ENCODE data around the gene ANTXRL. TPM values are rescaled to one million over a fixed set of nuclear protein-coding genes. Genes with fewer than 3 reads are reported as not detected.

Gene ANTXRL
- total RNA-seq, 1 experiment from 2014 or later = not detected

DNA sequence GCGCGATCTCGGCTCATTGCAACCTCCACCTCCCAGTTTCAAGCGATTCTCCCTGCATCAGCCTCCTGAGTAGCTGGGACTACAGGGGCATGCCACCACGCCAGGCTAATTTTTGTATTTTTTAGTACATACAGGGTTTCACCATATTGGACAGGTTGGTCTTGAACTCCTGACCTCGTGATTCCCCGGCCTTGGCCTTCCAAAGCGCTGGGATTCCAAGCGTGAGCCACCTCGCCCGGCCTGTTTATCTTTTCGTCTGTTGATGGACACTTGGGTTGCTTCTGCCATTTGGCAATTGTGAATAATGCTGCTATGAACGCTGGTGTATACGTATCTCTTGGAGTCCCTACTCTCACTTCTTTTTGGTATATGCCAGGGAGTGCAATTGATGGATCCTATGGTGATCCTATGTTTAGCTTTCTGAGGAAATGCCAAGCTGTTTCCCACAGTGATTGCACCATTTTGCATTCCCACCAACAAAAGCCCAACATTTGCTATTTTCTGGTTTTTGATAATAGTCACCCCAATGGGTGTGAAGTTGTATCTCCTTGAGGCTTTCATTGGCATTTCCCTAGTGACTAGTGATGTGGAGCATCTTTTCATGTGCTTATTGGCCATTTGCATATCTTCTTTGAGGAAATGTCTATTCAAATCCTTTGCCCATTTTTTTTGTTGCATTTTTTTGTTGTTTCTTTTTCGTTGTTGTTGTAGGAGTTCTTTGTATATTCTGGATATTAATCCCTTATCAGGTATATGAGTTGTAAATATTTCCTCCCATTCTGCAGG is 3.5 kb downstream of the ANTXRL start:
- H4K20me1 ChIP-seq (ENCODE audit: low read length) = no peaks in the 10 kb centered on the region
- H3F3A ChIP-seq (ENCODE audit: low read length, unreplicated experiment) = no peaks in the 10 kb centered on the region
- no peak overlapping the region for H3K9ac ChIP-seq (ENCODE audit: low read length)
- H2AFZ ChIP-seq (ENCODE audit: low read length) = no peak overlapping the region
- no peaks in the 10 kb centered on the region for H3K27me3 ChIP-seq (ENCODE audit: low read length)
- no peaks in the 10 kb centered on the region for H3K4me1 ChIP-seq (ENCODE audit: insufficient read depth, low read length)
- H3K4me2 ChIP-seq (ENCODE audit: low read length) = no peak overlapping the region
- DNase-seq (no peak), ATAC-seq (no peak)
- H3K4me3 ChIP-seq (ENCODE audit: low read length) = no peak overlapping the region
- intact Hi-C loops (cut with micrococcal nuclease) = no loop called here
- H3K9me3 ChIP-seq (ENCODE audit: low read length) = no peaks in the 10 kb centered on the region
- no TSS peak for BruUV-seq (replicated peaks)
- H3K27ac ChIP-seq (ENCODE audit: low read length) = no peak overlapping the region
- no peaks in the 10 kb centered on the region for H3K9me2 ChIP-seq (replicated peaks; ENCODE audit: low read length)
- H3K79me2 ChIP-seq (ENCODE audit: low read length) = no peaks in the 10 kb centered on the region
- ChIA-PET POLR2A (ENCODE audit: unreplicated experiment) (no interaction called here), CTCF (no interaction called here)
- TF ChIP-seq EZH2phosphoT487 (IDR thresholded peaks at IDR 0.05; ENCODE audit: borderline replicate concordance, low read length) = no peak
- TF ChIP-seq, protein P1, sequence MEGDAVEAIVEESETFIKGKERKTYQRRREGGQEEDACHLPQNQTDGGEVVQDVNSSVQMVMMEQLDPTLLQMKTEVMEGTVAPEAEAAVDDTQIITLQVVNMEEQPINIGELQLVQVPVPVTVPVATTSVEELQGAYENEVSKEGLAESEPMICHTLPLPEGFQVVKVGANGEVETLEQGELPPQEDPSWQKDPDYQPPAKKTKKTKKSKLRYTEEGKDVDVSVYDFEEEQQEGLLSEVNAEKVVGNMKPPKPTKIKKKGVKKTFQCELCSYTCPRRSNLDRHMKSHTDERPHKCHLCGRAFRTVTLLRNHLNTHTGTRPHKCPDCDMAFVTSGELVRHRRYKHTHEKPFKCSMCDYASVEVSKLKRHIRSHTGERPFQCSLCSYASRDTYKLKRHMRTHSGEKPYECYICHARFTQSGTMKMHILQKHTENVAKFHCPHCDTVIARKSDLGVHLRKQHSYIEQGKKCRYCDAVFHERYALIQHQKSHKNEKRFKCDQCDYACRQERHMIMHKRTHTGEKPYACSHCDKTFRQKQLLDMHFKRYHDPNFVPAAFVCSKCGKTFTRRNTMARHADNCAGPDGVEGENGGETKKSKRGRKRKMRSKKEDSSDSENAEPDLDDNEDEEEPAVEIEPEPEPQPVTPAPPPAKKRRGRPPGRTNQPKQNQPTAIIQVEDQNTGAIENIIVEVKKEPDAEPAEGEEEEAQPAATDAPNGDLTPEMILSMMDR (conservative IDR thresholded peaks at IDR 0.05; ENCODE audit: low read depth, low read length) = no peak
- no peak for TF ChIP-seq EZH2 (IDR thresholded peaks at IDR 0.05; ENCODE audit: low read length, unreplicated experiment)
- no peaks in the 10 kb centered on the region for H3K36me3 ChIP-seq (ENCODE audit: low read depth, low read length)

DNA sequence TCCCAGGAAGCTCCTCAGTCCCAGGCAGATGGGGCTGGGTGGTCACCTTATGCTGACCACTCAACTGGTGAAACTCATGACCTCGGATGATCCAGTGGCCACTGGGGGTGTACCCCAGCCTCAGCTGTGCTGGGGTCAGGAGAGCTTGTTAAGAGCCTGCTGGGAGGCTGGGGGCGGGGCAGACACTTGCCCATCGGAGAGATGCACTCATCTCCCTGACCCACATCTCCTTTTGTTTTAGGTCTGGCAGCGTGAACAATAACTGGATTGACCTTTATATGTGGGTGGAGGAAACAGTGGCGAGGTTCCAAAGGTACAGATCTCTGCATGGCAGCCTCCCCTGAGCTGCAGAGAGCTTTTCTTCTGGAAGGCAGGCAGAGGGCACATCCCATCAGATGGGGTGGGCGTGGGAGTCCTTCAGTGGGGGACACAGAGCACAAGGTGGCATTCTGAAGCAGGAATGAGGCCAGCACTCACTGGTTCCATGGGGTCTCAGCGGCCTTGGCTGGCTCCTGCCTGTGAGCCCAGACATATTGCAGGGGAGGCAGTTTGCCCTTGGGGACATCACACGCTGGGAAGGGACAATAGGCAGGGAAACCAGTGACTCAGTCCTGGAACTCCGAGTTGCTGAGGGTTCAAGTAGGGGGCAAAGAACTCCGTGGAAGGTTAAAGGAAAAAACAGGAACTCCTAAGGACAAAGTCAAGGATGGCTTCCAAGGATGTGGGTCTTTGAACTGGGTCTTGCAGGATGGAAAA is 5.2 kb downstream of the ANTXRL start:
- Histone ChIP-seq H3K9me2 (replicated peaks; ENCODE audit: low read length) (no peaks in the 10 kb centered on the region), H3K4me1 (ENCODE audit: insufficient read depth, low read length) (no peaks in the 10 kb centered on the region), H3K36me3 (ENCODE audit: low read depth, low read length) (no peaks in the 10 kb centered on the region), H3K9ac (ENCODE audit: low read length) (no peak overlapping the region), H3K9me3 (ENCODE audit: low read length) (no peaks in the 10 kb centered on the region), H3K79me2 (ENCODE audit: low read length) (no peaks in the 10 kb centered on the region), H4K20me1 (ENCODE audit: low read length) (no peaks in the 10 kb centered on the region), H3K27ac (ENCODE audit: low read length) (no peak overlapping the region), H3K27me3 (ENCODE audit: low read length) (no peaks in the 10 kb centered on the region), H3F3A (ENCODE audit: low read length, unreplicated experiment) (no peaks in the 10 kb centered on the region), H3K4me3 (ENCODE audit: low read length) (no peak overlapping the region), H3K4me2 (ENCODE audit: low read length) (no peak overlapping the region), H2AFZ (ENCODE audit: low read length) (no peak overlapping the region)
- ATAC-seq = no peak
- no TSS peak for BruUV-seq (replicated peaks)
- TF ChIP-seq EZH2 (IDR thresholded peaks at IDR 0.05; ENCODE audit: low read length, unreplicated experiment) (no peak), EZH2phosphoT487 (IDR thresholded peaks at IDR 0.05; ENCODE audit: borderline replicate concordance, low read length) (no peak)
- TF ChIP-seq, protein P1 (conservative IDR thresholded peaks at IDR 0.05; ENCODE audit: low read depth, low read length) = no peak
- ChIA-PET CTCF (no interaction called here), POLR2A (ENCODE audit: unreplicated experiment) (no interaction called here)
- intact Hi-C loops (cut with micrococcal nuclease) = no loop called here
- DNase-seq = no peak

DNA sequence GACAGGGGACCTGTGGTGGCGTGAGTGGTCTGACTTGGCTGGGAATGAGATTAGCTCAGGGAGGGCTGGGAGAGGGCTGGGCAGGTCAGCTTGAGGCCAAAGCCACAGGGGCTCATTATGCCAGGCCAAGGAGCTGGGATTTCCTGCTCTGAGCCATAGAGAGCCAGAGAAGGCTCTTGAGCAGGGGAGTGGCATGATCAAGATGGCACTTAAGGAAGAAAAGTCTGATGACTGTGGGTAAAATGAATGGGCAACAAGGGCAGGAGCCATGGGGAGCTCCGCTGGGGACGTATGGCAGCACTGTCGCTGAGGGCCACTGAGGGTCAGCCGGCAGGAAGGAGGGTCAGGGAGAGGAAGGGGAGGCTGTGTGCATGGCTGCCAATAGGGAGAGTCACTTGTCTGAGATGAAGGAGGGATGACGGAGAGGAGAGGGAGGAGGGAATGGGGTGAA is 5.8 kb downstream of the ANTXRL start:
- no peaks in the 10 kb centered on the region for H3K79me2 ChIP-seq (ENCODE audit: low read length)
- H3K4me2 ChIP-seq (ENCODE audit: low read length) = no peak overlapping the region
- no peaks in the 10 kb centered on the region for H3K9me3 ChIP-seq (ENCODE audit: low read length)
- H4K20me1 ChIP-seq (ENCODE audit: low read length) = no peaks in the 10 kb centered on the region
- ChIA-PET CTCF (no interaction called here), POLR2A (ENCODE audit: unreplicated experiment) (no interaction called here)
- no peak for TF ChIP-seq EZH2 (IDR thresholded peaks at IDR 0.05; ENCODE audit: low read length, unreplicated experiment)
- TF ChIP-seq, protein P1 (conservative IDR thresholded peaks at IDR 0.05; ENCODE audit: low read depth, low read length) = no peak
- TF ChIP-seq EZH2phosphoT487 (IDR thresholded peaks at IDR 0.05; ENCODE audit: borderline replicate concordance, low read length) = no peak
- no peaks in the 10 kb centered on the region for H3K36me3 ChIP-seq (ENCODE audit: low read depth, low read length)
- H3K9ac ChIP-seq (ENCODE audit: low read length) = no peak overlapping the region
- no peaks in the 10 kb centered on the region for H3K27me3 ChIP-seq (ENCODE audit: low read length)
- DNase-seq = no peak
- H2AFZ ChIP-seq (ENCODE audit: low read length) = no peak overlapping the region
- no peaks in the 10 kb centered on the region for H3K4me1 ChIP-seq (ENCODE audit: insufficient read depth, low read length)
- no peak overlapping the region for H3K27ac ChIP-seq (ENCODE audit: low read length)
- H3F3A ChIP-seq (ENCODE audit: low read length, unreplicated experiment) = no peaks in the 10 kb centered on the region
- intact Hi-C loops (cut with micrococcal nuclease) = no loop called here
- no peak overlapping the region for H3K4me3 ChIP-seq (ENCODE audit: low read length)
- no peak for ATAC-seq
- no TSS peak for BruUV-seq (replicated peaks)
- no peaks in the 10 kb centered on the region for H3K9me2 ChIP-seq (replicated peaks; ENCODE audit: low read length)

Data from PC-3 (cell line).